Stimulated activated naive CD8-positive, alpha-beta T cell treated with anti-CD3 and anti-CD28 coated beads, Interleukin-15, amount 100 ng/mL, for 72 hours (primary cell): ENCODE measurements around the gene CACNA2D3.

ENCODE experiments used
- ATAC-seq: fragments of 150-1000 bp; cut with Tn5 transposase; 2 replicates; pipeline ENCODE4 v1.10.0; 2021; ENCODE audit warnings: mild to moderate bottlenecking, moderate library complexity
- DNase-seq, 2 donors: peaks; one replicate each; pipeline ENCODE4 v3.0.0; 2021 to 2022
- H3K27ac Mint-ChIP-seq, 2 donors: one replicate each; pipeline ENCODE4 v1.8.0; 2022; ENCODE audit warnings: mild to moderate bottlenecking in 2 of 2, mixed read lengths in 2 of 2, moderate library complexity in 2 of 2
- H3K27me3 Mint-ChIP-seq: one replicate; pipeline ENCODE4 v1.8.0; 2022; ENCODE audit warnings: mixed read lengths
- H3K4me1 Mint-ChIP-seq: one replicate; pipeline ENCODE4 v1.8.0; 2022; ENCODE audit warnings: mild to moderate bottlenecking, mixed read lengths
- H3K4me3 Mint-ChIP-seq, 2 donors: one replicate each; pipeline ENCODE4 v1.8.0; 2022; ENCODE audit warnings: mild to moderate bottlenecking in 2 of 2, mixed read lengths in 2 of 2, moderate library complexity in 1 of 2
- H3K9me3 Mint-ChIP-seq, 2 donors: one replicate each; pipeline ENCODE4 v1.8.0; 2022; ENCODE audit warnings: mixed read lengths in 2 of 2

The CACNA2D3 gene

DNA sequence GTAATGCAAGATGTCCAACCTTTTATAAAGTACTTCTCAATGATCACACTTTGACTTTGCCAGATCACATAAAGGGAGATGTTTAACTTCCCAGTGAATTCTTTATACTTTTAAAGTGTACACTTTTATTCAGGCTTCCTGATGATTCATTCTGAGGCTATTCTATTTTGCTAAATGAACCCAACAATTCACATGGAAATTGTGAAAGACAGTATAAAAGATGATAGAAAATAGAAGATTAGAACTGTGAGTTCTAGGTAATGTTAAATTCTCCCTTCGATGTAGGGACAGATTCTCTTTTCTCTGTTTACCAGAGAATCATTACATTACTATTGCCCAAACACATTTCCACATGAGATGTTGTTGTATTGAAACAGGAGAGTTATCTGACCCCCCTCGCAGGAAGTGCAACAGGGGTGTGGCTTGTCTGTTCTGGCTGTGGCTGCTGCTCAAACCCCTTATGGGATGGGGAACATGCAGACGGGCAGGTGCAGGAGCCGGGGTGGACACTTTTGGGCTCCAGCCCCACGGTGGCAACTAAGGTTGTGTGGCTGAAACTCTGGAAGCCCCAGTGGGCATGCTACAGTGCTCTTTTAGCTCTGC lies 936.8 kb downstream of the CACNA2D3 start:
- peaks cover 19 to 27% of the 10 kb centered on the region in 2 donors for H3K9me3 Mint-ChIP-seq
- no peak overlapping the region for H3K27ac Mint-ChIP-seq
- no peak for DNase-seq
- ATAC-seq, result no peak
- no peak overlapping the region for H3K4me3 Mint-ChIP-seq
- H3K27me3 Mint-ChIP-seq, result no peaks in the 10 kb centered on the region
- no peaks in the 10 kb centered on the region for H3K4me1 Mint-ChIP-seq

GRCh38 chr3:55060896-55061719 lies 938.8 kb downstream of the CACNA2D3 start:
- no peak overlapping the region for H3K27ac Mint-ChIP-seq

GRCh38 chr3:55061720-55062034 lies 939.3 kb downstream of the CACNA2D3 start:
- Mint-ChIP-seq H3K4me1 (no peaks in the 10 kb centered on the region), H3K27ac (no peak overlapping the region), H3K27me3 (no peaks in the 10 kb centered on the region), H3K9me3 (peaks cover 1 to 9% of the 10 kb centered on the region in 2 donors), H3K4me3 (no peak overlapping the region)
- DNase-seq, result no peak
- ATAC-seq, result no peak

More at GRCh38 chr3:55060896-55061719, 938.8 kb downstream of the CACNA2D3 start:
- Mint-ChIP-seq H3K9me3 (peaks cover 5 to 14% of the 10 kb centered on the region in 2 donors), H3K4me1 (no peaks in the 10 kb centered on the region), H3K4me3 (no peak overlapping the region), H3K27me3 (no peaks in the 10 kb centered on the region)
- no peak for DNase-seq
- ATAC-seq, result no peak

- Mint-ChIP-seq H3K9me3 (peaks cover 0 to 5% of the 10 kb centered on the region in 2 donors), H3K27ac (no peak overlapping the region), H3K27me3 (no peaks in the 10 kb centered on the region), H3K4me1 (no peaks in the 10 kb centered on the region), H3K4me3 (no peak overlapping the region)
- peak; percentile 15 for ATAC-seq
- DNase-seq, result no peak
These were observed 941.8 kb downstream of the CACNA2D3 start for GRCh38 chr3:55064164-55064563.

GRCh38 chr3:55065331-55065730 lies 943.0 kb downstream of the CACNA2D3 start:
- H3K27me3 Mint-ChIP-seq, result no peaks in the 10 kb centered on the region
- DNase-seq (no peak), ATAC-seq (no peak)
- no peak overlapping the region for H3K4me3 Mint-ChIP-seq
- H3K9me3 Mint-ChIP-seq, result peaks cover 0 to 6% of the 10 kb centered on the region in 2 donors
- H3K27ac Mint-ChIP-seq, result no peak overlapping the region
- H3K4me1 Mint-ChIP-seq, result no peaks in the 10 kb centered on the region

DNA sequence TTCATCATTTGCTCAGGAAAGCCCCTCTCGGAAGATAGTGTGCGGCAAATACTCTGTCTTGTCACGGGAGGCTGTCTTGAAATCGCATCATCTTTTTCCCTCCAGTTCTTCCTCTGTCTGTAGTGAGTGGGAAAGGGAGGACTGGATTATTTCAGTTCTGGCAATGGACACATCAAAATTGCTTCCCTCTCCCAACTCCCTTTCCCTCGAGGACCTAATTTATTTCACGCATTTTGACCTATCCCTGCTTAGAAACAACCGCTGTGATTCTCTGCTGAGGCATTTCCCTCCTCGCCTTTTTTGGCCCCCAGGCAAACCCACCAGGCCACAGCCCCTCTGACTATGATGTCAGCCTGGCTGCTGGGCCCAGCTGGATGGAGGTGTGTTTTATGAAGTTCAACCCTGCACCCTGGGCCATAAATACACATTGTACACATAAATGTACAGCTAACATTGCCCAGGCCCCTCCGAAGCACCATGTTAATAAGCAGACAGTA lies 944.2 kb downstream of the CACNA2D3 start:
- H3K9me3 Mint-ChIP-seq, result peaks cover 0 to 7% of the 10 kb centered on the region in 2 donors
- DNase-seq (no peak), ATAC-seq (no peak)
- no peak overlapping the region for H3K27ac Mint-ChIP-seq
- no peaks in the 10 kb centered on the region for H3K27me3 Mint-ChIP-seq
- H3K4me3 Mint-ChIP-seq, result no peak overlapping the region
- no peaks in the 10 kb centered on the region for H3K4me1 Mint-ChIP-seq

DNA sequence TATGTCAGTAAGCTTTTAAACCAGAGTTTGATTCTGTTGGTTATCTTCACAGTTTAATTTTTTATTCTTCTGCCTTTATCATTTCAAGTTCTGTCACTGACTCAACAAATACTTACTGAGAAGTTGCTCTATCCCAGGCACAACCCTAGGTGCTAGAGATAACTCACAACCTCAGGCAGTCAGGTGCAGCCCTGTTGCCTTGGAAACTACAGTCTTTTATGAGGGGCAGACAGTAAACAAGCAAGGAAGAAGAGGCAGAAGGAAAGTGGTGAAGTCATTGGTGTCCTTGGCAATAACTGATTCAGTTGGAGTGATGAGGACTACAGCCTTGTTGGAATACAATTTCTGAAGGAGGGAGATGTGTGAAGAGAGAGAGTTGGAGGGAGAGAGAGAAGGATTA lies 947.6 kb downstream of the CACNA2D3 start:
- Mint-ChIP-seq H3K4me3 (no peak overlapping the region), H3K27me3 (no peaks in the 10 kb centered on the region), H3K4me1 (no peaks in the 10 kb centered on the region), H3K27ac (no peak overlapping the region), H3K9me3 (peaks cover 0 to 7% of the 10 kb centered on the region in 2 donors)
- no peak for DNase-seq
- ATAC-seq, result no peak

DNA sequence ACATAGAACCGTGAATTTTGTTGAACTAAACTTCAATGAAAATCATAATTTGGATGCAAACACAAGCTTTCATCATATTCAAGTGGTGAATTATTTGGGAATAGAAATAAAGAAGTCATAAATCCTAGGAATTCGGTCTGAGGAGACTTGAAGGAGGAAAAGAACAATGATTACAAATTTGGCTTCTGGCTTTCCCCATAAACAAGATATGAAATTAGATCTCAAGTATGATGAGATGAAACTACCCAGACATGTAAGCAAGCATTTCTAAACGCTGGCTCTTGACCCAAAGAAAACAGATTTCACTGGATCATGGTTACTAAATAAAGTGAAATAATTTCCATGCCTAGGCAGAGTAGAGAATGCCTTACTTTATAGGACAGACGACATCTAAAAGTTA lies 952.4 kb downstream of the CACNA2D3 start:
- ATAC-seq, result no peak
- peaks cover 0 to 6% of the 10 kb centered on the region in 2 donors for H3K9me3 Mint-ChIP-seq

DNA sequence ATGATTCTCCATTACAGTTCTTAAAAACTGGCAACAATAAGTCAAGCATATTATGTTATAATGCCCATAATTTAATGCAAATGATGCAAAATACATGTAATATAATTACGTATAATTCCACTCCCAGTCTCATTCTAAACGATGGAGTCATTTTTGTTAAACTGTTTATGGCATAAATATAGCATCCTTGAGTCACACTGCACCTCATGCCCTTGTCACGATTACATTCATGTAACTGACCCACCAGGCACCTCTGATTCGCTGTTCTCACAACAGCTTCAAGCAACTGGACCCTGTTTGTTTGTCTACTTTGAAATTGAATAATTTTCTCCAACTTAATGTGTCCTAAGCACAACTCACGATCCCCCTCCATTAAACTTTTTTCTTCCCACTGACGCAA lies 953.5 kb downstream of the CACNA2D3 start:
- ATAC-seq (no peak), DNase-seq (no peak)
- H3K4me1 Mint-ChIP-seq, result no peaks in the 10 kb centered on the region
- no peaks in the 10 kb centered on the region for H3K27me3 Mint-ChIP-seq
- H3K4me3 Mint-ChIP-seq, result no peak overlapping the region
- H3K9me3 Mint-ChIP-seq, result no peaks in the 10 kb centered on the region
- H3K27ac Mint-ChIP-seq, result no peak overlapping the region

More for the DNA sequence above, 952.4 kb downstream of the CACNA2D3 start:
- Mint-ChIP-seq H3K4me3 (no peak overlapping the region), H3K4me1 (no peaks in the 10 kb centered on the region), H3K27me3 (no peaks in the 10 kb centered on the region), H3K27ac (no peak overlapping the region)
- DNase-seq, result no peak

- H3K27ac Mint-ChIP-seq, result no peak overlapping the region
- H3K27me3 Mint-ChIP-seq, result no peaks in the 10 kb centered on the region
- H3K4me3 Mint-ChIP-seq, result no peak overlapping the region
- H3K4me1 Mint-ChIP-seq, result no peaks in the 10 kb centered on the region
- ATAC-seq (no peak), DNase-seq (no peak)
- H3K9me3 Mint-ChIP-seq, result no peaks in the 10 kb centered on the region
These were observed 955.4 kb downstream of the CACNA2D3 start for GRCh38 chr3:55077726-55078125.

DNA sequence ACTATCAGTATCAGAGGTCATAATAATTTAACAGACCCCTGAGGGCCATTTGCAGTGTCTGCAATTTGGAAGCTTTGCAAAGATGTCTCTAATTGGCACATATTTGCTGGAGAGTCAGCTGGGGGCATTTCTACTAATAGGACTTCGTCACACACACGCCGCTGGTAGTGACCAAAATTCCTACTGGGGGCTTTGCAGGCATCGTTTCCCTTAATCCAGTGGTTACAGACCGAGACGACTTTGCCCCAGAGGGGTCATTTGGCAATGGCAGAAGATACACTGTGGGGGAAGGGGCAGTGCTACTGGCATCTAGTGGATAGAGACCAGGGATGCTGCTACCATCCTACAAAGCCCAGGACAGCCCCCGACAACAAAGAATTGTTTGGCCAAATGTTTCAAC lies 956.5 kb downstream of the CACNA2D3 start:
- ATAC-seq, result no peak
- DNase-seq, result no peak
- no peak overlapping the region for H3K27ac Mint-ChIP-seq
- H3K4me1 Mint-ChIP-seq, result no peaks in the 10 kb centered on the region
- no peaks in the 10 kb centered on the region for H3K27me3 Mint-ChIP-seq
- H3K4me3 Mint-ChIP-seq, result no peak overlapping the region
- H3K9me3 Mint-ChIP-seq, result no peaks in the 10 kb centered on the region

DNA sequence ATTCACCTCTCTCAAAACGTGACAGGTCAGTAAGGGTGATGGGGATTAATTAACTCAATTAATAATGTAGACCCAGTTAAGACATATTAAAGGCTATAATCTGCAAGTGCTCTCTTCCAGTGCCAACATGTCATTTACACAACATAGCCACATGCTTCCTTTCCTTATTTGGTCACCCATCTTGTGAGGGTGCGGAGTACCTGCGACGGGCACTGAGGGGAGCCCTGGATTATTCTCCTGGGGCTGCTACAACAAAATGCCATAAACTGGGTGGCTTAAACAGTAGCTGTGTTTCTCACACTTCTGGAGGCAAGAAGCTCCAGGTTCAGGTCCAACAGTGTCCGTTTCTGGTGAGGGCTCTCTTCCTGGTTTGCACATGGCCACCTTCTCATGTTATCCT lies 962.9 kb downstream of the CACNA2D3 start:
- Mint-ChIP-seq H3K27ac (no peak overlapping the region), H3K4me3 (no peak overlapping the region), H3K4me1 (no peaks in the 10 kb centered on the region), H3K9me3 (peaks cover 0 to 8% of the 10 kb centered on the region in 2 donors), H3K27me3 (no peaks in the 10 kb centered on the region)
- no peak for ATAC-seq
- DNase-seq, result no peak

GRCh38 chr3:55089211-55089610 lies 966.9 kb downstream of the CACNA2D3 start:
- peaks cover 8% of the 10 kb centered on the region in 2 donors for H3K9me3 Mint-ChIP-seq
- no peaks in the 10 kb centered on the region for H3K4me1 Mint-ChIP-seq
- ATAC-seq (no peak), DNase-seq (no peak)
- H3K4me3 Mint-ChIP-seq, result no peak overlapping the region
- H3K27ac Mint-ChIP-seq, result no peak overlapping the region
- H3K27me3 Mint-ChIP-seq, result no peaks in the 10 kb centered on the region

DNA sequence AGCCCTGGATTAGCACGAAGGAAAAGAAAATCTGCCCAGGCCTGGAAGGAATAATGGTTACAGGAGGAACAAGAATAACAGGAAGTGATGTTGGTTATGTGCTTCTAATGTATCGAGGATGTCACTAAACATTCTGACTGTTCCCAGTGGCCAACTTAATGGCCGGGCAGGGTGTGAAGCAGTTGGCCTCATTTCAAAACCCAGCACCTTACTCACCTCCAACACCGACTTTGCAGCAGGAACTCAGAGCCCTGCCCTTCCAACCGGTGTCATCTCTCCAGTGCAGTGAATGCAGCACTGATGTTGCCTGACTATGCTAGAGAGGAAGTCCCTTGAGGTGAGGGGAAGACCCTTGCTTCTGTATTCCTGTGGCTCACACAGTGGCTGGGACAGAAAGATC lies 967.9 kb downstream of the CACNA2D3 start:
- DNase-seq (no peak), ATAC-seq (no peak)
- Mint-ChIP-seq H3K4me3 (no peak overlapping the region), H3K27me3 (no peaks in the 10 kb centered on the region), H3K9me3 (peaks cover 8% of the 10 kb centered on the region in 2 donors), H3K27ac (no peak overlapping the region), H3K4me1 (no peaks in the 10 kb centered on the region)

DNA sequence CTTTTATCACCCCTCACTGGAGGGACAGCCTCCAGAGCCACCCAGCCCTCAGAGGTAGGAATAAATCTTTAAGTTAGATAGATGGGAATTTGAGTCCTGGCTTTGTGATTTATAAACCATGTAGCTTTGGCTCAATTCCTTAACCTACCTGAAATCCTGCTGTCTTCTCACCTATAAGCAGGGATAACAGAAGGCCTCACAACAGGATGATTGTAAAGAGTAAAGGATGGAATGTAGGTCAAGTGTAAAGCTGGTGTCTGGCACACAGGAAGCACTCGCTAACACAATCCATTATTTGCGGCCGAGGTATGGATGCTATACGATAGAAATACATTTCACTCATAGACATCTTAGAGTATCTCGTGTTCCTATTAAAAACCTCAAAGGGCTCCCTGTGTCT lies 968.4 kb downstream of the CACNA2D3 start:
- no peaks in the 10 kb centered on the region for H3K4me1 Mint-ChIP-seq

DNA sequence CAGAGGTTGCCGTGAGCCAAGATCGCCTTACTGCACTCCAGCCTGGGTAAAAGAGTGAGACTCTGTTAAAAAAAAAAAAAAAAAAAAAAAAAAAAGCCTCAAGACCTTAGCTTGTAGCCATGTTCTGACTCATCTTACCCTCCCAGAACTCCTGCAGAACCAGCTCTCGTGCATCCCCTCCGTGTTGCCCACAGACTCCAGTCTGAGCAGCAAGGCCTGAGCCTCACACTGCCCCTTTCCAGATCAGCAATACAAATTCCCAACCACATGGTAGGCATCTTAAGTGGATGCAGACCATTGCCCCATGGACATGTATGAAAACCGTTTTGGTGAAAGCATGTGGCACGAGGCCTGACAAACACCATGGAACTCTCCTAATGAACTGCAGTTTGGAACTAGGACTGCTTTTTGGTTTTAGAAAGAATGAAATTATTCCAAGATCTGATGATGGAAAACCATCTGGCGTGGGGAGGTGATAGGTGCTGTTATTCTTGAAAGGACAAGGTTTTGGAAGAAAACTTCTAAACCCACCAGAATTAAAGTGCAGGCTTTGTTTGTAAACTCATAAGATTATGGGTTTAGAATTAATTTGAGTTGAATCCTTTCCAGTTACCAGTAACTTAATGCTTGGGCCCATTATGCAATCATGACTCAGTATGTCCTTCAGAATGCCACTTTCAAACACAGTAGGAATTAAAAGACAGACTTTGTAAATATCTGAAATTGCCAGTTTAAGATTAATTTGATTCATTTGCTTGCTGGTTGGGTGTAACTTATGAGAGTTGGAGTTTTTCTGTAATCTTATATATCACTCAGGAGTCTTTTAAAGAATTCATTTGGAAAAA lies 969.3 kb downstream of the CACNA2D3 start:
- DNase-seq (no peak), ATAC-seq (no peak)
- H3K4me1 Mint-ChIP-seq, result no peaks in the 10 kb centered on the region
- no peak overlapping the region for H3K4me3 Mint-ChIP-seq
- peaks cover 8 to 13% of the 10 kb centered on the region in 2 donors for H3K9me3 Mint-ChIP-seq
- no peak overlapping the region for H3K27ac Mint-ChIP-seq
- H3K27me3 Mint-ChIP-seq, result no peaks in the 10 kb centered on the region

More for the DNA sequence above, 968.4 kb downstream of the CACNA2D3 start:
- Mint-ChIP-seq H3K9me3 (peaks cover 8% of the 10 kb centered on the region in 2 donors), H3K27me3 (no peaks in the 10 kb centered on the region), H3K4me3 (no peak overlapping the region), H3K27ac (no peak overlapping the region)
- ATAC-seq, result no peak
- DNase-seq, result no peak
